Neural crest cell (in vitro differentiated cells): ENCODE measurements around the gene SHROOM4. TPM values are rescaled to one million over a fixed set of nuclear protein-coding genes. Genes with fewer than 3 reads are reported as not detected.

ENCODE experiments used
- DNase-seq: peaks from one replicate; pipeline ENCODE4 v3.0.0; 2021; ENCODE audit warnings: low read depth, mixed read lengths, low spot score
- H3K27ac Mint-ChIP-seq: one replicate; pipeline ENCODE4 v1.8.0; 2021; ENCODE audit warnings: mild to moderate bottlenecking, mixed read lengths; ENCODE audit not compliant: unreplicated experiment
- H3K27me3 Mint-ChIP-seq: 2 replicates; pipeline ENCODE4 v1.8.0; 2021; ENCODE audit warnings: low read depth, mild to moderate bottlenecking, mixed read lengths
- H3K36me3 Mint-ChIP-seq: 2 replicates; pipeline ENCODE4 v1.8.0; 2021; ENCODE audit warnings: low read depth, mild to moderate bottlenecking, mixed read lengths
- H3K4me1 Mint-ChIP-seq: 2 replicates; pipeline ENCODE4 v1.8.0; 2021; ENCODE audit warnings: mixed read lengths
- H3K4me3 Mint-ChIP-seq: one replicate; pipeline ENCODE4 v1.8.0; 2021; ENCODE audit warnings: mild to moderate bottlenecking, mixed read lengths
- H3K9me3 Mint-ChIP-seq: 2 replicates; pipeline ENCODE4 v1.8.0; 2021; ENCODE audit warnings: mixed read lengths
- total RNA-seq: library from RNA; stranded (reverse); gene quantifications from 2 replicates; pipeline ENCODE4 v1.2.1, GENCODE V29; 2021
- TF ChIP-seq, protein P1 (sequence below): fragments of 200-600 bp; sonication (generic); conservative IDR thresholded peaks from 2 replicates; pipeline ENCODE4 v1.5.0; 2021; ENCODE audit warnings: antibody characterized with exemption, mild to moderate bottlenecking

SHROOM4 gene
- total RNA-seq, 1 donor from 2014 or later, result 6.2 TPM

DNA sequence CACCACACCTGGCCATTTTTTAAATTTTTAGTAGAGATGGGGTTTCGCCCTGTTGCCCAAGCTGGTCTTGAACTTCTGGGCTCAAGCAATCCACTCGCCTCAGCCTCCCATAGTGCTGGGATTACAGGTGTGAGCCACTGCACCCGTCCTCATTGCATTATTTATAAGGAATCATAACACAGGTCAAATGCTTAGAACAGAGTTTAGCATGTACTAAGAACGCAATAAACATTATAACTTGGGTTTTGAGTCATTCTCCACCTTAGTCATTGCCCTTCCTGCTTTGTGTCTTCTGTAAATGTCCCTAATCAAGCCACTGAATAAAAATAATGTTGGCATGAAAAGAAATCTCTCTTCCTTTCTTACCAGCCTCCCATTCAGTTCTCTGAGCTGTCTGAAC, 38.5 kb upstream of the SHROOM4 start:
- TF ChIP-seq, protein P1, sequence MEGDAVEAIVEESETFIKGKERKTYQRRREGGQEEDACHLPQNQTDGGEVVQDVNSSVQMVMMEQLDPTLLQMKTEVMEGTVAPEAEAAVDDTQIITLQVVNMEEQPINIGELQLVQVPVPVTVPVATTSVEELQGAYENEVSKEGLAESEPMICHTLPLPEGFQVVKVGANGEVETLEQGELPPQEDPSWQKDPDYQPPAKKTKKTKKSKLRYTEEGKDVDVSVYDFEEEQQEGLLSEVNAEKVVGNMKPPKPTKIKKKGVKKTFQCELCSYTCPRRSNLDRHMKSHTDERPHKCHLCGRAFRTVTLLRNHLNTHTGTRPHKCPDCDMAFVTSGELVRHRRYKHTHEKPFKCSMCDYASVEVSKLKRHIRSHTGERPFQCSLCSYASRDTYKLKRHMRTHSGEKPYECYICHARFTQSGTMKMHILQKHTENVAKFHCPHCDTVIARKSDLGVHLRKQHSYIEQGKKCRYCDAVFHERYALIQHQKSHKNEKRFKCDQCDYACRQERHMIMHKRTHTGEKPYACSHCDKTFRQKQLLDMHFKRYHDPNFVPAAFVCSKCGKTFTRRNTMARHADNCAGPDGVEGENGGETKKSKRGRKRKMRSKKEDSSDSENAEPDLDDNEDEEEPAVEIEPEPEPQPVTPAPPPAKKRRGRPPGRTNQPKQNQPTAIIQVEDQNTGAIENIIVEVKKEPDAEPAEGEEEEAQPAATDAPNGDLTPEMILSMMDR, result no peak
- DNase-seq, result no peak
- H3K4me3 Mint-ChIP-seq, result no peak overlapping the region
- no peaks in the 10 kb centered on the region for H3K36me3 Mint-ChIP-seq
- no peaks in the 10 kb centered on the region for H3K4me1 Mint-ChIP-seq
- peaks cover 3% of the 10 kb centered on the region for H3K9me3 Mint-ChIP-seq
- no peaks in the 10 kb centered on the region for H3K27me3 Mint-ChIP-seq
- H3K27ac Mint-ChIP-seq, result no peak overlapping the region

GRCh38 chrX:50842221-50842620, 28.2 kb upstream of the SHROOM4 start:
- Mint-ChIP-seq H3K4me3 (no peak overlapping the region), H3K4me1 (no peaks in the 10 kb centered on the region), H3K36me3 (peaks cover 3% of the 10 kb centered on the region), H3K27me3 (no peaks in the 10 kb centered on the region), H3K27ac (no peak overlapping the region), H3K9me3 (peaks cover 7% of the 10 kb centered on the region)
- TF ChIP-seq, protein P1, result no peak
- no peak for DNase-seq

- no peak for DNase-seq
- Mint-ChIP-seq H3K9me3 (peaks cover 6% of the 10 kb centered on the region), H3K27ac (no peak overlapping the region), H3K4me3 (no peak overlapping the region), H3K4me1 (no peaks in the 10 kb centered on the region), H3K36me3 (no peaks in the 10 kb centered on the region), H3K27me3 (no peaks in the 10 kb centered on the region)
- TF ChIP-seq, protein P1, result no peak
Measured at GRCh38 chrX:50839730-50840129, 25.7 kb upstream of the SHROOM4 start.

DNA sequence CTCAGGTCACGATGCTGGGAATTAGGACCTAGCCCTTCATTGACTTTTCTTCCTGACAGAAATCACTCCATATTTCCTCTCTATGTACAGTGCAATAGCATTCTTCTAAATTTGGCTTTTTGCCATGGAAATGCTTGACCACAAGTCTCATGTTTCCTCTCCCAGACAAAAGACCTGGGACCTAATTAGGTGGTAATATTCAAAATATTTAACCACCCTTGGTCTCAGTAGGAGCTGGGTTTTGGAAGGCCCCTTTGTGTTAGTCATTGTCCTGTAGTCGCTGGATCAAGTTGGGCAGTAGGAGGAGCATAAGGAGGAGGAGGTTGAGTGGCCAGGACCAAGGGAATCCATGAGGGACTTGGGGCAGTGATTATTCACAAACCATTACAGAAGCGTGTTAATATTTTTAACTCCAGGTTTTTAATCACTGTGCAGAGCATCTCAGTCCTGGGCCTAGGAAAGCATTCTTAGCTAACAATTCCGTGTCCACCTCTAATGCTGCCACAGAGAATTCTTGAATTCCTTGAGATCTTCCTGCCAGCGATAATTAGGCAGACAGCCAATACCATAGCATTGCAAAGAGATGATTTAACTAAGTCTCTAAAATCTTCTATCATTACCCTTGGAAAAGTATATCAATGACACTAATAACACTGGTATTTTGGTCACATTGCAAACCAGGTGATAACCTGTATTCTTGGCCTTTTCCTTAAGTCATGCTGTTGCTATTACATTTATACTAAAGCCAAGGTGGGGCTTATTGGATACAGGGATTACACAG, 25.0 kb upstream of the SHROOM4 start:
- H3K9me3 Mint-ChIP-seq, result peaks cover 9% of the 10 kb centered on the region
- no peaks in the 10 kb centered on the region for H3K36me3 Mint-ChIP-seq

GRCh38 chrX:50827996-50828395, 14.0 kb upstream of the SHROOM4 start:
- no peak for DNase-seq
- Mint-ChIP-seq H3K27me3 (no peaks in the 10 kb centered on the region), H3K4me3 (no peak overlapping the region), H3K27ac (no peak overlapping the region), H3K36me3 (no peaks in the 10 kb centered on the region), H3K9me3 (peaks cover 3% of the 10 kb centered on the region), H3K4me1 (no peaks in the 10 kb centered on the region)
- TF ChIP-seq, protein P1, result no peak

More for the DNA sequence above, 25.0 kb upstream of the SHROOM4 start:
- no peak overlapping the region for H3K4me3 Mint-ChIP-seq
- no peak overlapping the region for H3K27ac Mint-ChIP-seq
- DNase-seq, result no peak
- H3K4me1 Mint-ChIP-seq, result no peaks in the 10 kb centered on the region
- H3K27me3 Mint-ChIP-seq, result no peaks in the 10 kb centered on the region
- TF ChIP-seq, protein P1, result no peak
